IPS-20b (cell line): ENCODE results near the gene H1-8.
"Not testable (repeated sequence)": the region's sequence is repeated elsewhere in the genome, so short reads cannot be mapped to it uniquely, and the experiment has no call there.

Experiments used
- H3K27ac ChIP-seq: one replicate; pipeline ENCODE4 v1.5.1; 2013; ENCODE audit warnings: low read length
- H3K27me3 ChIP-seq: 2 replicates; pipeline ENCODE4 v1.6.1; 2013; ENCODE audit warnings: mild to moderate bottlenecking, low read length, inconsistent platforms; ENCODE audit not compliant: insufficient read depth
- H3K36me3 ChIP-seq: 2 replicates; pipeline ENCODE4 v1.6.1; 2013; ENCODE audit warnings: low read depth, mild to moderate bottlenecking, inconsistent platforms, low read length, moderate library complexity; ENCODE audit not compliant: insufficient read depth
- H3K4me1 ChIP-seq: 2 replicates; pipeline ENCODE4 v1.6.1; 2013; ENCODE audit warnings: mild to moderate bottlenecking, control low read depth, inconsistent platforms, low read length, moderate library complexity; ENCODE audit not compliant: insufficient read depth
- H3K4me3 ChIP-seq: 2 replicates; pipeline ENCODE4 v1.5.1; 2013; ENCODE audit warnings: mild to moderate bottlenecking, low read length, inconsistent platforms
- H3K9ac ChIP-seq: 2 replicates; pipeline ENCODE4 v1.6.1; 2013; ENCODE audit warnings: low read depth, mild to moderate bottlenecking, inconsistent platforms, low read length, moderate library complexity
- H3K9me3 ChIP-seq: 2 replicates; pipeline ENCODE4 v1.6.1; 2013; ENCODE audit warnings: mild to moderate bottlenecking, low read depth, low read length, inconsistent platforms; ENCODE audit not compliant: insufficient read depth

H1-8 gene

GRCh38 chr3:129543156-129543790, at the start of gene H1-8:
Gene H1-8, plus strand, starts transcription at chr3:129543175. Its CDS starts 44 bp downstream, at chr3:129543219.
- Histone ChIP-seq H3K9me3 (no peaks in the 10 kb centered on the region), H3K4me1 (peaks cover 4% of the 10 kb centered on the region; the same call in 1 of the 2 replicates), H3K9ac (no peak within 1 kb of the TSS), H3K4me3 (no peak within 1 kb of the TSS), H3K27me3 (no peaks in the 10 kb centered on the region), H3K27ac (no peak within 1 kb of the TSS), H3K36me3 (no peaks in the 10 kb centered on the region)

- Histone ChIP-seq H3K27me3 (no peaks in the 10 kb centered on the region), H3K27ac (no peak overlapping the region), H3K36me3 (peaks cover 28% of the 10 kb centered on the region; the same call in 1 of the 2 replicates), H3K4me1 (peaks cover 9% of the 10 kb centered on the region; the same call in 1 of the 2 replicates), H3K9ac (no peak overlapping the region), H3K9me3 (no peaks in the 10 kb centered on the region), H3K4me3 (no peak overlapping the region)
Measured at GRCh38 chr3:129493206-129493605, 49.8 kb upstream of the H1-8 start.

GRCh38 chr3:129494499-129494898, 48.5 kb upstream of the H1-8 start:
- not testable (repeated sequence) for H3K27ac ChIP-seq, H3K9ac ChIP-seq, H3K9me3 ChIP-seq, H3K27me3 ChIP-seq, H3K4me3 ChIP-seq, H3K4me1 ChIP-seq
- peaks cover 28% of the 10 kb centered on the region; the same call in 1 of the 2 replicates for H3K36me3 ChIP-seq

GRCh38 chr3:129495006-129495639, 47.9 kb upstream of the H1-8 start:
- H3K9ac ChIP-seq, H3K9me3 ChIP-seq, H3K27me3 ChIP-seq, H3K4me1 ChIP-seq, H3K4me3 ChIP-seq, H3K27ac ChIP-seq: not testable (repeated sequence)
- peaks cover 31% of the 10 kb centered on the region for H3K36me3 ChIP-seq

- H3K9ac ChIP-seq, H3K9me3 ChIP-seq, H3K27ac ChIP-seq, H3K4me3 ChIP-seq, H3K4me1 ChIP-seq, H3K27me3 ChIP-seq: not testable (repeated sequence)
- H3K36me3 ChIP-seq, result peaks cover 22% of the 10 kb centered on the region
Measured at GRCh38 chr3:129497876-129498275, 45.1 kb upstream of the H1-8 start.

- H3K9ac ChIP-seq, H3K9me3 ChIP-seq, H3K4me3 ChIP-seq, H3K27me3 ChIP-seq, H3K27ac ChIP-seq, H3K4me1 ChIP-seq: not testable (repeated sequence)
- H3K36me3 ChIP-seq, result peaks cover 25% of the 10 kb centered on the region
Measured at GRCh38 chr3:129498603-129499488, 44.1 kb upstream of the H1-8 start.

- peaks cover 31% of the 10 kb centered on the region for H3K36me3 ChIP-seq
- H3K4me1 ChIP-seq, H3K9ac ChIP-seq, H3K9me3 ChIP-seq, H3K27me3 ChIP-seq, H3K27ac ChIP-seq, H3K4me3 ChIP-seq: not testable (repeated sequence)
Measured at GRCh38 chr3:129499604-129500333, 43.2 kb upstream of the H1-8 start.

- H3K4me3 ChIP-seq, result no peak overlapping the region
Measured at GRCh38 chr3:129500334-129500658, 42.7 kb upstream of the H1-8 start.

GRCh38 chr3:129501630-129502029, 41.3 kb upstream of the H1-8 start:
- Histone ChIP-seq H3K4me1 (no peaks in the 10 kb centered on the region), H3K36me3 (peaks cover 43% of the 10 kb centered on the region), H3K9ac (no peak overlapping the region), H3K27me3 (no peaks in the 10 kb centered on the region), H3K27ac (no peak overlapping the region), H3K9me3 (no peaks in the 10 kb centered on the region), H3K4me3 (no peak overlapping the region)

More at GRCh38 chr3:129500334-129500658, 42.7 kb upstream of the H1-8 start:
- Histone ChIP-seq H3K9me3 (no peaks in the 10 kb centered on the region), H3K27ac (no peak overlapping the region), H3K9ac (no peak overlapping the region), H3K36me3 (peaks cover 37% of the 10 kb centered on the region), H3K27me3 (no peaks in the 10 kb centered on the region), H3K4me1 (no peaks in the 10 kb centered on the region)

- no peaks in the 10 kb centered on the region for H3K4me1 ChIP-seq
- H3K36me3 ChIP-seq, result peaks cover 37% of the 10 kb centered on the region
- no peak overlapping the region for H3K27ac ChIP-seq
- H3K9ac ChIP-seq, result no peak overlapping the region
- H3K27me3 ChIP-seq, result no peaks in the 10 kb centered on the region
- no peak overlapping the region for H3K4me3 ChIP-seq
- no peaks in the 10 kb centered on the region for H3K9me3 ChIP-seq
Measured at GRCh38 chr3:129502641-129503408, 40.1 kb upstream of the H1-8 start.
